HFFc6 (cell line): ENCODE measurements around the gene UCHL5. TPM values are rescaled to one million over a fixed set of nuclear protein-coding genes. Genes with fewer than 3 reads are reported as not detected.

ENCODE experiments used
- DNase-seq: peaks from one replicate; pipeline ENCODE4 v3.0.0-alpha.2; 2018
- H3K27ac Mint-ChIP-seq: 2 replicates; pipeline ENCODE4 v1.8.0; 2020; ENCODE audit warnings: mild to moderate bottlenecking, mixed read lengths
- H3K27me3 Mint-ChIP-seq: 2 replicates; pipeline ENCODE4 v1.8.0; 2021; ENCODE audit warnings: mild to moderate bottlenecking, moderate library complexity, mixed read lengths; ENCODE audit not compliant: insufficient read depth
- H3K36me3 Mint-ChIP-seq: 2 replicates; pipeline ENCODE4 v1.8.0; 2021; ENCODE audit warnings: low read depth, mixed read lengths
- H3K4me1 Mint-ChIP-seq: 2 replicates; pipeline ENCODE4 v1.8.0; 2020; ENCODE audit warnings: low read depth, mixed read lengths
- H3K4me3 Mint-ChIP-seq: 2 replicates; pipeline ENCODE4 v1.8.0; 2020; ENCODE audit warnings: mild to moderate bottlenecking, moderate library complexity, mixed read lengths
- H3K9me3 Mint-ChIP-seq: 2 replicates; pipeline ENCODE4 v1.8.0; 2020; ENCODE audit warnings: mild to moderate bottlenecking, mixed read lengths
- CTCF ChIP-seq: fragments of 200-600 bp; sonication (generic); IDR thresholded peaks from 2 replicates; pipeline ENCODE4 v1.5.0; 2021; ENCODE audit warnings: antibody characterized with exemption, mild to moderate bottlenecking
- total RNA-seq, 6 experiments: library from RNA; stranded (reverse); fragmentation: NEBNext Ultra II Directional; extraction: Animal tissue kit (Norgen Biotek cat#: 25700); gene quantifications; 2 replicates in 1 of 6; 3 replicates in 5 of 6; pipeline ENCODE4 v1.2.3, GENCODE V29; 2021

Gene UCHL5
- total RNA-seq, 6 experiments from 2014 or later, result 24.1 to 34.1 (median 29.4) TPM

- H3K36me3 Mint-ChIP-seq, result no peaks in the 10 kb centered on the region
- H3K27me3 Mint-ChIP-seq, result peaks cover 1% of the 10 kb centered on the region
- H3K4me1 Mint-ChIP-seq, result peaks cover 25% of the 10 kb centered on the region
- H3K4me3 Mint-ChIP-seq, result peak overlapping the region; percentile 93
- no peaks in the 10 kb centered on the region for H3K9me3 Mint-ChIP-seq
- peak overlapping the region; percentile 93 for H3K27ac Mint-ChIP-seq
- TF ChIP-seq CTCF, result no peak
- DNase-seq, result peak; percentile 52
These were observed 45.3 kb upstream of the UCHL5 start for GRCh38 chr1:193104502-193104906.

DNA sequence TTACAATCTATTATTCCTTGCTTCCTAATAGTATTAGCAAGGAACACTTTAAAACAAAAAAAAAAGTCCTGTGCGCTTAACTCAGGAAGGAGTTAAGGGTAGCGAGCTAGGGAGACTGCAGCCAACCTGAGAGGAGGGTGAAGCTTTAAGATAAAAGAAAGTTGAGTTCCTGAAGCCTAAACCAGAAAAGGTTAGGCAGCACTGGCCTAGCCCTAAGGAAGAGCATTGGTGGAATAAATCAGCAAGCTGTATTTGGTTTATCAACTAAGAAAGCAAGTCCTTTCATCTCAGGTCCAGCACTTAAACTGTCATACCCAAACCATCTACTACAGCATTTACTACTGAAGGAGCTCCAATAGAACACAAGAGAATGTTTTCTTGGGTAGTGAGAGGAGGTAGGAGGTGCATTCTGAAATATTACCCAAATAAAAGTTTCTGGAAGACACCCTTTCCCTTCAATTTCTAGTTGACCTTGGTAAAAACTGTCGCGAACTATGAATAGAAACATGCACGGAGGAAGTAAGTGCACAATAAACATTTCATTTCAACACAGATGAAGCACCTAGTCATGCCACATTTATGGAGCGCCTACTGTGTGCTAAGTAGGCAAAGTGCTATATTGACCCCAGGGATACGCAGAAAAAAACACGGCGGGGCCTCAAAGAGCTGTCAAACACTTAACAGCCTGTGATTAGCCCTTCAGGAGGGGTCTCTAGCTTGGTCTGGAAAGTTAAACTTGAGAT is 44.8 kb upstream of the UCHL5 start:
- H3K27me3 Mint-ChIP-seq, result peaks cover 1% of the 10 kb centered on the region

GRCh38 chr1:193102662-193103061 is 43.5 kb upstream of the UCHL5 start:
- Mint-ChIP-seq H3K36me3 (no peaks in the 10 kb centered on the region), H3K4me1 (peaks cover 25% of the 10 kb centered on the region), H3K4me3 (no peak overlapping the region), H3K27ac (no peak overlapping the region), H3K9me3 (no peaks in the 10 kb centered on the region), H3K27me3 (peaks cover 1% of the 10 kb centered on the region)
- no peak for DNase-seq
- TF ChIP-seq CTCF, result no peak

More for the DNA sequence above, 44.8 kb upstream of the UCHL5 start:
- no peaks in the 10 kb centered on the region for H3K36me3 Mint-ChIP-seq
- TF ChIP-seq CTCF, result no peak
- H3K27ac Mint-ChIP-seq, result peak overlapping the region; percentile 93
- peak; percentile 14 for DNase-seq
- peak overlapping the region; percentile 93 for H3K4me3 Mint-ChIP-seq
- no peaks in the 10 kb centered on the region for H3K9me3 Mint-ChIP-seq
- peaks cover 25% of the 10 kb centered on the region for H3K4me1 Mint-ChIP-seq

DNA sequence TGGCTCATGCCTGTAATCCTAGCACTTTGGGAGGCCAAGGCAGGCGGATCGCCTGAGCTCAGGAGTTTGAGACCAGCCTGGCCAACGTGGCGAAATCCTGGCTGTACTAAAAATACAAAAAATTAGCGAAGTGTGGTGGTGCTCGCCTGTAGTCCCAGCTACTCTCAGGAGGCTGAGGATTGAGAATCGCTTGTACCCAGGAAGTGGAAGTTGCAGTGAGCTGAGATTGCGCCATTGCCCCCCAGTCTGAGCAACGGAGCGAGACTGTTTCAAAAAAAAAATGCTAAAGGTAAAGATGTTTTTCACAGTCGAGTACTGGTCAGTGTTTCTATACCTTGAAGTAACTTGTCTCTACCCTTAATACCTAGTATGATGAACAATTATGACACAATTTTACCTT is 35.0 kb upstream of the UCHL5 start:
- Mint-ChIP-seq H3K27me3 (no peaks in the 10 kb centered on the region), H3K4me1 (no peaks in the 10 kb centered on the region), H3K36me3 (0 out of 2 replicates have a peak, but pooled peaks cover 6% of the 10 kb centered on the region), H3K27ac (no peak overlapping the region), H3K9me3 (no peaks in the 10 kb centered on the region), H3K4me3 (no peak overlapping the region)
- DNase-seq, result no peak
- no peak for TF ChIP-seq CTCF

DNA sequence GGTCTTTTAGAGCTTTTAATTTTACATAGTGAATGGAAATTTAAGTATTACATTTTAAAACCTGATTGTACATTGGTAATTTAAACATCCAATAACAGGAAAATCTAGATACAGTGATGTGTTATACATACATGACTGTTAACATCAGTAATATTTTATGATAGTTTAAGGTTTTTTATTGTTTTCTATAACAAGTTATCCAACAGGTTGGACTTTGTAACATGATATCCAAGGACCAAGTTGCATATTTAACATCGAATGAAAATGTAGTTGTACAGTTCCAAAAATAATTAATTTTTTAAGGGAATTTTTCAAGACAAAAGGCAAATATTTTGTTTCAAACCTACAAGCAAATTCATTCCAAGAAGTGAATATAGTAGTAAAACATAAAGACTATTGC is 31.7 kb upstream of the UCHL5 start:
- H3K4me1 Mint-ChIP-seq, result no peaks in the 10 kb centered on the region
- H3K36me3 Mint-ChIP-seq, result no peaks in the 10 kb centered on the region
- no peaks in the 10 kb centered on the region for H3K9me3 Mint-ChIP-seq
- no peaks in the 10 kb centered on the region for H3K27me3 Mint-ChIP-seq
- no peak for DNase-seq
- no peak for TF ChIP-seq CTCF
- H3K4me3 Mint-ChIP-seq, result no peak overlapping the region
- no peak overlapping the region for H3K27ac Mint-ChIP-seq
